IPS-20b (cell line): ENCODE results near the gene C1orf105.

Experiments used
- H3K27ac ChIP-seq: one replicate; pipeline ENCODE4 v1.5.1; 2013; ENCODE audit warnings: low read length
- H3K27me3 ChIP-seq: 2 replicates; pipeline ENCODE4 v1.6.1; 2013; ENCODE audit warnings: mild to moderate bottlenecking, low read length, inconsistent platforms; ENCODE audit not compliant: insufficient read depth
- H3K36me3 ChIP-seq: 2 replicates; pipeline ENCODE4 v1.6.1; 2013; ENCODE audit warnings: low read depth, mild to moderate bottlenecking, inconsistent platforms, low read length, moderate library complexity; ENCODE audit not compliant: insufficient read depth
- H3K4me1 ChIP-seq: 2 replicates; pipeline ENCODE4 v1.6.1; 2013; ENCODE audit warnings: mild to moderate bottlenecking, control low read depth, inconsistent platforms, low read length, moderate library complexity; ENCODE audit not compliant: insufficient read depth
- H3K4me3 ChIP-seq: 2 replicates; pipeline ENCODE4 v1.5.1; 2013; ENCODE audit warnings: mild to moderate bottlenecking, low read length, inconsistent platforms
- H3K9ac ChIP-seq: 2 replicates; pipeline ENCODE4 v1.6.1; 2013; ENCODE audit warnings: low read depth, mild to moderate bottlenecking, inconsistent platforms, low read length, moderate library complexity
- H3K9me3 ChIP-seq: 2 replicates; pipeline ENCODE4 v1.6.1; 2013; ENCODE audit warnings: mild to moderate bottlenecking, low read depth, low read length, inconsistent platforms; ENCODE audit not compliant: insufficient read depth

Gene C1orf105

GRCh38 chr1:172468296-172468695 is 47.8 kb downstream of the C1orf105 start:
- H3K4me3 ChIP-seq, result no peak overlapping the region
- no peak overlapping the region for H3K9ac ChIP-seq
- H3K27me3 ChIP-seq, result no peaks in the 10 kb centered on the region

GRCh38 chr1:172469717-172470116 is 49.2 kb downstream of the C1orf105 start:
- Histone ChIP-seq H3K9me3 (no peaks in the 10 kb centered on the region), H3K4me1 (no peaks in the 10 kb centered on the region), H3K4me3 (no peak overlapping the region), H3K36me3 (no peaks in the 10 kb centered on the region), H3K9ac (no peak overlapping the region), H3K27ac (no peak overlapping the region), H3K27me3 (no peaks in the 10 kb centered on the region)

More at GRCh38 chr1:172468296-172468695, 47.8 kb downstream of the C1orf105 start:
- Histone ChIP-seq H3K4me1 (no peaks in the 10 kb centered on the region), H3K9me3 (no peaks in the 10 kb centered on the region), H3K36me3 (no peaks in the 10 kb centered on the region), H3K27ac (no peak overlapping the region)

GRCh38 chr1:172470149-172470548 is 49.7 kb downstream of the C1orf105 start:
- Histone ChIP-seq H3K27ac (no peak overlapping the region), H3K36me3 (no peaks in the 10 kb centered on the region), H3K4me1 (no peaks in the 10 kb centered on the region), H3K4me3 (no peak overlapping the region), H3K27me3 (no peaks in the 10 kb centered on the region), H3K9me3 (no peaks in the 10 kb centered on the region), H3K9ac (no peak overlapping the region)

GRCh38 chr1:172471666-172472065 is 51.2 kb downstream of the C1orf105 start:
- Histone ChIP-seq H3K27ac (no peak overlapping the region), H3K36me3 (no peaks in the 10 kb centered on the region), H3K9me3 (no peaks in the 10 kb centered on the region), H3K4me1 (no peaks in the 10 kb centered on the region; the same call in 1 of the 2 replicates), H3K27me3 (no peaks in the 10 kb centered on the region), H3K9ac (no peak overlapping the region), H3K4me3 (no peak overlapping the region)

- no peaks in the 10 kb centered on the region; the same call in 1 of the 2 replicates for H3K4me1 ChIP-seq
These were observed 52.0 kb downstream of the C1orf105 start for GRCh38 chr1:172472495-172472894.

GRCh38 chr1:172473302-172473701 is 52.8 kb downstream of the C1orf105 start:
- Histone ChIP-seq H3K9me3 (no peaks in the 10 kb centered on the region), H3K27ac (no peak overlapping the region), H3K36me3 (no peaks in the 10 kb centered on the region), H3K4me3 (no peak overlapping the region), H3K27me3 (no peaks in the 10 kb centered on the region), H3K9ac (no peak overlapping the region), H3K4me1 (no peaks in the 10 kb centered on the region; the same call in 1 of the 2 replicates)

More at GRCh38 chr1:172472495-172472894, 52.0 kb downstream of the C1orf105 start:
- Histone ChIP-seq H3K9me3 (no peaks in the 10 kb centered on the region), H3K27ac (no peak overlapping the region), H3K36me3 (no peaks in the 10 kb centered on the region), H3K4me3 (no peak overlapping the region), H3K27me3 (no peaks in the 10 kb centered on the region), H3K9ac (no peak overlapping the region)

- Histone ChIP-seq H3K9ac (no peak overlapping the region), H3K27ac (no peak overlapping the region), H3K4me1 (no peaks in the 10 kb centered on the region; the same call in 1 of the 2 replicates), H3K27me3 (no peaks in the 10 kb centered on the region), H3K36me3 (no peaks in the 10 kb centered on the region), H3K4me3 (no peak overlapping the region), H3K9me3 (no peaks in the 10 kb centered on the region)
These were observed 53.4 kb downstream of the C1orf105 start for GRCh38 chr1:172473842-172474241.

- H3K9ac ChIP-seq, result no peak overlapping the region
- no peaks in the 10 kb centered on the region; the same call in 1 of the 2 replicates for H3K4me1 ChIP-seq
- H3K27me3 ChIP-seq, result no peaks in the 10 kb centered on the region
These were observed 55.8 kb downstream of the C1orf105 start for GRCh38 chr1:172476218-172476811.

GRCh38 chr1:172477216-172477615 is 56.7 kb downstream of the C1orf105 start:
- Histone ChIP-seq H3K27me3 (no peaks in the 10 kb centered on the region), H3K27ac (no peak overlapping the region), H3K9me3 (no peaks in the 10 kb centered on the region), H3K9ac (no peak overlapping the region), H3K36me3 (no peaks in the 10 kb centered on the region), H3K4me1 (no peaks in the 10 kb centered on the region; the same call in 1 of the 2 replicates), H3K4me3 (no peak overlapping the region)

More at GRCh38 chr1:172476218-172476811, 55.8 kb downstream of the C1orf105 start:
- Histone ChIP-seq H3K4me3 (no peak overlapping the region), H3K27ac (no peak overlapping the region), H3K36me3 (no peaks in the 10 kb centered on the region), H3K9me3 (no peaks in the 10 kb centered on the region)

GRCh38 chr1:172477741-172478140 is 57.3 kb downstream of the C1orf105 start:
- H3K9ac ChIP-seq, result no peak overlapping the region

GRCh38 chr1:172478485-172478884 is 58.0 kb downstream of the C1orf105 start:
- no peak overlapping the region for H3K27ac ChIP-seq
- H3K9ac ChIP-seq, result no peak overlapping the region
- no peaks in the 10 kb centered on the region for H3K9me3 ChIP-seq
- H3K27me3 ChIP-seq, result no peaks in the 10 kb centered on the region
- no peaks in the 10 kb centered on the region for H3K36me3 ChIP-seq
- H3K4me1 ChIP-seq, result no peaks in the 10 kb centered on the region; the same call in 1 of the 2 replicates
- H3K4me3 ChIP-seq, result no peak overlapping the region

More at GRCh38 chr1:172477741-172478140, 57.3 kb downstream of the C1orf105 start:
- H3K4me3 ChIP-seq, result no peak overlapping the region
- no peaks in the 10 kb centered on the region for H3K36me3 ChIP-seq
- no peaks in the 10 kb centered on the region for H3K27me3 ChIP-seq
- H3K4me1 ChIP-seq, result no peaks in the 10 kb centered on the region; the same call in 1 of the 2 replicates
- no peaks in the 10 kb centered on the region for H3K9me3 ChIP-seq
- H3K27ac ChIP-seq, result no peak overlapping the region

GRCh38 chr1:172480431-172480830 is 59.9 kb downstream of the C1orf105 start:
- H3K36me3 ChIP-seq, result no peaks in the 10 kb centered on the region
- H3K9ac ChIP-seq, result no peak overlapping the region
- no peak overlapping the region for H3K4me3 ChIP-seq
- no peak overlapping the region for H3K27ac ChIP-seq
- H3K9me3 ChIP-seq, result no peaks in the 10 kb centered on the region
- no peaks in the 10 kb centered on the region; the same call in 1 of the 2 replicates for H3K4me1 ChIP-seq
- no peaks in the 10 kb centered on the region for H3K27me3 ChIP-seq
